ENCODE results near the gene WDR88.

GRCh38 chr19:33220735-33221134 lies 88.8 kb downstream of the WDR88 start:
- TF ChIP-seq ZNF384 (IDR thresholded peaks at IDR 0.05) (no peak), LEF1 (IDR thresholded peaks at IDR 0.05; ENCODE audit: borderline replicate concordance) (no peak), TARDBP (IDR thresholded peaks at IDR 0.05) (no peak), FOXM1 (IDR thresholded peaks at IDR 0.05; ENCODE audit: borderline replicate concordance) (no peak), SUZ12 (IDR thresholded peaks at IDR 0.05) (no peak), L3MBTL2 (conservative IDR thresholded peaks at IDR 0.05) (no peak), SP1 (IDR thresholded peaks at IDR 0.05) (no peak)

Data from HEK293T (cell line).